Measurements from ENCODE around the gene OR51V1. TPM values are rescaled to one million over a fixed set of nuclear protein-coding genes. Genes with fewer than 3 reads are reported as not detected.

OR51V1 gene
- total RNA-seq, 2 donors from 2014 or later: not detected

DNA sequence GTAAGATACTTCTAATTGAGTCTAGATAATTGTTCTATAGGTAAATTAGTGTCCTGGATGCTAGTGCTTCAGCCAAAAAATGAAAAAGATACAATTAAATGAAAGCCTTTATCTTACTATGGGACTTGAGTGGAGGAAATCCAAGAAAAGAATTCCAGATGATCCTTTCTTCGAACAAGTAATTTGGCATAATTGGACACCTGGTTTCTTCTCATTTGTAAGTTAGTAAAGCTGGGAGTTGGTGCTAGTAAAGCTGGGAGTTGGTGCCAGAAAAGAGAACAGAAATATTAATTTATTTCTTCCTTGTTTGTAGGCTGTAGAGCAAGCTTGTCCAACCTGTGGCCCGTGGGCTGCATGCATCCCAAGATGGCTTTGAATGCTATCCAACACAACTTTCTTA is 12.3 kb downstream of the OR51V1 start:
- H3K4me3 Mint-ChIP-seq: no peak overlapping the region
- peaks cover 5% of the 10 kb centered on the region for H3K36me3 Mint-ChIP-seq (ENCODE audit: low read depth)
- no peak for DNase-seq
- no peaks in the 10 kb centered on the region for H3K36me3 ChIP-seq (ENCODE audit: control insufficient read depth, insufficient read depth, low read length)
- no peak overlapping the region for H3K9ac ChIP-seq (ENCODE audit: extremely low read depth, low read length, poor library complexity, severe bottlenecking)
- peaks cover under 1% of the 10 kb centered on the region for H3K4me1 Mint-ChIP-seq
- no peaks in the 10 kb centered on the region for H3K4me1 ChIP-seq (ENCODE audit: control insufficient read depth, insufficient read depth, low read length)
- H3K4me3 ChIP-seq (ENCODE audit: low read length): no peak overlapping the region
- no peaks in the 10 kb centered on the region for H3K27me3 ChIP-seq (ENCODE audit: control insufficient read depth, insufficient read depth, low read length, poor library complexity, severe bottlenecking)
- TF ChIP-seq, protein P1, sequence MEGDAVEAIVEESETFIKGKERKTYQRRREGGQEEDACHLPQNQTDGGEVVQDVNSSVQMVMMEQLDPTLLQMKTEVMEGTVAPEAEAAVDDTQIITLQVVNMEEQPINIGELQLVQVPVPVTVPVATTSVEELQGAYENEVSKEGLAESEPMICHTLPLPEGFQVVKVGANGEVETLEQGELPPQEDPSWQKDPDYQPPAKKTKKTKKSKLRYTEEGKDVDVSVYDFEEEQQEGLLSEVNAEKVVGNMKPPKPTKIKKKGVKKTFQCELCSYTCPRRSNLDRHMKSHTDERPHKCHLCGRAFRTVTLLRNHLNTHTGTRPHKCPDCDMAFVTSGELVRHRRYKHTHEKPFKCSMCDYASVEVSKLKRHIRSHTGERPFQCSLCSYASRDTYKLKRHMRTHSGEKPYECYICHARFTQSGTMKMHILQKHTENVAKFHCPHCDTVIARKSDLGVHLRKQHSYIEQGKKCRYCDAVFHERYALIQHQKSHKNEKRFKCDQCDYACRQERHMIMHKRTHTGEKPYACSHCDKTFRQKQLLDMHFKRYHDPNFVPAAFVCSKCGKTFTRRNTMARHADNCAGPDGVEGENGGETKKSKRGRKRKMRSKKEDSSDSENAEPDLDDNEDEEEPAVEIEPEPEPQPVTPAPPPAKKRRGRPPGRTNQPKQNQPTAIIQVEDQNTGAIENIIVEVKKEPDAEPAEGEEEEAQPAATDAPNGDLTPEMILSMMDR (conservative IDR thresholded peaks at IDR 0.05): no peak
- no peak overlapping the region for H3K27ac ChIP-seq (ENCODE audit: low read depth, low read length)
- no peak overlapping the region for H3K27ac Mint-ChIP-seq
- peaks cover 38% of the 10 kb centered on the region for H3K9me3 ChIP-seq (ENCODE audit: control insufficient read depth, low read length)
- H3K27me3 Mint-ChIP-seq (ENCODE audit: insufficient read depth): no peaks in the 10 kb centered on the region
- WGBS, 2 experiments (ENCODE audit: insufficient coverage in 1 of 2, insufficient read length in 1 of 2): 90 to 100% methylated on average over 1 to 2 of the region's 2 CpGs
- H3K9me3 Mint-ChIP-seq: peaks cover 33% of the 10 kb centered on the region

DNA sequence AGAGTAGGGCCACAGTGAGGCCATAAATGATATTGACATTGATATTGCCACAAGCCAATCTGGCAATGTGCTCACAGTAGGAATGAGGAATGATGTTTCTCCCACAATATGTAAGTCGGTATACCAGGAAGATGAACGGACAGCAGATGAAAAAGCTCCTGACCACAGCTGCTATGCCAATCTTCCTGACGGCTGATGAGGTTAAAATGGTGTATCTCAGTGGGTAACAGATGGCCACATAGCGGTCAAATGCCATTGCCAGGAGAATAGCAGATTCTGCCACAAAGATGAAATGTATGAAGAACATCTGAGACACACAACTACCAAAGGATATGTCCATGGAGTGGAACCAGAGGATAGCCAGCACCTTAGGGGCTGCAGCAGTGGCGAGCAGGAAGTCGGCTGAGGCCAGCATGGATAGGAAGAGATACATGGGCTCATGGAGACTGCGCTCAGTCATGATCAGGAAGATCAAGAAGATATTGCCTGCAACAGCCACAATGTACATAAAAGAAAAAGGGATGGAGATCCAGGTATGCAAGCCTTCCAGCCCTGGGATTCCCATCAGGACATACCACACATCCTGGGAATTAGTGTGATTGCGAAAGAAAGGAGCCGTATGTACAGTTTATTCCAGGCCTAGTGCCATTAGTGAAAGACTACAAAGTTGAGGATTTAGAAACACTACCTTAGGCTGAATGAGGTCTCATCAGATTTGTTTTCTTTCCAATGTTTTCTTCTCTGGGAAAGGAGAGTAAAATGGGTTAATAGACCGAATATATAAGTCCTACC is 22.2 kb downstream of the OR51V1 start:
- H3K9ac ChIP-seq (ENCODE audit: extremely low read depth, low read length, poor library complexity, severe bottlenecking): no peak overlapping the region
- H3K27me3 Mint-ChIP-seq (ENCODE audit: insufficient read depth): no peaks in the 10 kb centered on the region
- no peak overlapping the region for H3K4me3 ChIP-seq (ENCODE audit: low read length)
- H3K27ac Mint-ChIP-seq: no peak overlapping the region
- TF ChIP-seq, protein P1 (conservative IDR thresholded peaks at IDR 0.05): no peak
- no peaks in the 10 kb centered on the region for H3K27me3 ChIP-seq (ENCODE audit: control insufficient read depth, insufficient read depth, low read length, poor library complexity, severe bottlenecking)
- peaks cover 5% of the 10 kb centered on the region for H3K9me3 Mint-ChIP-seq
- no peak overlapping the region for H3K4me3 Mint-ChIP-seq
- H3K9me3 ChIP-seq (ENCODE audit: control insufficient read depth, low read length): no peaks in the 10 kb centered on the region
- no peak for DNase-seq
- WGBS, 2 experiments (ENCODE audit: insufficient coverage in 1 of 2, insufficient read length in 1 of 2): 85 to 86% methylated on average over 7 to 9 of the region's 10 CpGs
- no peaks in the 10 kb centered on the region for H3K36me3 ChIP-seq (ENCODE audit: control insufficient read depth, insufficient read depth, low read length)
- H3K4me1 Mint-ChIP-seq: peaks cover 2% of the 10 kb centered on the region
- no peaks in the 10 kb centered on the region for H3K36me3 Mint-ChIP-seq (ENCODE audit: low read depth)
- H3K27ac ChIP-seq (ENCODE audit: low read depth, low read length): no peak overlapping the region
- H3K4me1 ChIP-seq (ENCODE audit: control insufficient read depth, insufficient read depth, low read length): no peaks in the 10 kb centered on the region

DNA sequence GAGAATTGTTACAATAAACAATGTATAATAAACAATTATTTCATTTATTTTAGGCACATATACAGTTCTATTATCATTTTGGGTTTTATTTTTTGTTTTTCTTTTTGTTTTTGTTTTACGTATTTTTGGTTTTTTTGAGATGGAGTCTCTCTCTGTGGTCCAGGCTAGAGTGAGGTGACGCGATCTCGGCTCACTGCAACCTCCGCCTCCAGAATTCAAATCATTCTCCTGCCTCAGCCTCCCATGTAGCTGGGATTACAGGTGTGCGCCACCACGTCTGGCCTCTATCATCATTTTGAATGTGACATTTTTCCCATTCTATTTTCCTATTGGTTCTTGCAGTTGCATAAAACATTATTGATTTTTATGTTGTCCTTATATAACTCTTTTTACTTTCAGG is 25.5 kb downstream of the OR51V1 start:
- no peaks in the 10 kb centered on the region for H3K4me1 Mint-ChIP-seq
- Histone ChIP-seq H3K36me3 (ENCODE audit: control insufficient read depth, insufficient read depth, low read length) (no peaks in the 10 kb centered on the region), H3K4me3 (ENCODE audit: low read length) (no peak overlapping the region), H3K9ac (ENCODE audit: extremely low read depth, low read length, poor library complexity, severe bottlenecking) (no peak overlapping the region), H3K27me3 (ENCODE audit: control insufficient read depth, insufficient read depth, low read length, poor library complexity, severe bottlenecking) (no peaks in the 10 kb centered on the region), H3K27ac (ENCODE audit: low read depth, low read length) (no peak overlapping the region), H3K9me3 (ENCODE audit: control insufficient read depth, low read length) (no peaks in the 10 kb centered on the region), H3K4me1 (ENCODE audit: control insufficient read depth, insufficient read depth, low read length) (no peaks in the 10 kb centered on the region)
- no peak for DNase-seq
- H3K27ac Mint-ChIP-seq: no peak overlapping the region
- H3K4me3 Mint-ChIP-seq: no peak overlapping the region
- peaks cover 3% of the 10 kb centered on the region for H3K9me3 Mint-ChIP-seq
- TF ChIP-seq, protein P1 (conservative IDR thresholded peaks at IDR 0.05): no peak
- no peaks in the 10 kb centered on the region for H3K27me3 Mint-ChIP-seq (ENCODE audit: insufficient read depth)
- WGBS, 2 experiments (ENCODE audit: insufficient coverage in 1 of 2, insufficient read length in 1 of 2): 96 to 98% methylated on average over 6 to 7 of the region's 7 CpGs
- no peaks in the 10 kb centered on the region for H3K36me3 Mint-ChIP-seq (ENCODE audit: low read depth)

Data from endodermal cell (in vitro differentiated cells).